Mesendoderm (in vitro differentiated cells): Measurements from ENCODE around the gene ANO2.

Experiments
- DNase-seq: peaks from one replicate; pipeline ENCODE4 v3.0.0; 2013
- H2AK5ac ChIP-seq: 2 replicates; pipeline ENCODE4 v1.6.1; 2013; ENCODE audit warnings: low read length, inconsistent platforms
- H2BK120ac ChIP-seq: 2 replicates; pipeline ENCODE4 v1.6.1; 2013; ENCODE audit warnings: low read depth, mild to moderate bottlenecking, low read length, moderate library complexity, mixed read lengths
- H2BK15ac ChIP-seq: replicated peaks from 2 replicates; pipeline ENCODE4 v1.6.1; 2013; ENCODE audit warnings: low read depth, mild to moderate bottlenecking, moderate library complexity
- H2BK5ac ChIP-seq: 2 replicates; pipeline ENCODE4 v1.6.1; 2013; ENCODE audit warnings: low read length, inconsistent platforms
- H3K18ac ChIP-seq: 2 replicates; pipeline ENCODE4 v1.6.1; 2013; ENCODE audit warnings: mild to moderate bottlenecking, low read length, mixed read lengths
- H3K23ac ChIP-seq: one replicate; pipeline ENCODE4 v1.6.1; 2013; ENCODE audit warnings: low read length
- H3K27ac ChIP-seq: 2 replicates; pipeline ENCODE4 v1.5.1; 2013; ENCODE audit warnings: low read depth, mild to moderate bottlenecking, inconsistent platforms, low read length, moderate library complexity
- H3K27me3 ChIP-seq: 2 replicates; pipeline ENCODE4 v1.6.1; 2013; ENCODE audit warnings: low read length, control low read depth, mild to moderate bottlenecking, inconsistent platforms; ENCODE audit not compliant: insufficient read depth, poor library complexity
- H3K36me3 ChIP-seq: 2 replicates; pipeline ENCODE4 v1.6.1; 2013; ENCODE audit warnings: low read length, inconsistent platforms; ENCODE audit not compliant: control insufficient read depth, insufficient read depth
- H3K4ac ChIP-seq: one replicate; pipeline ENCODE4 v1.6.1; 2013; ENCODE audit warnings: low read depth, mild to moderate bottlenecking, low read length, moderate library complexity
- H3K4me1 ChIP-seq: 2 replicates; pipeline ENCODE4 v1.6.1; 2013; ENCODE audit warnings: low read depth, low read length, inconsistent platforms; ENCODE audit not compliant: control insufficient read depth
- H3K4me2 ChIP-seq: 2 replicates; pipeline ENCODE4 v1.6.1; 2013; ENCODE audit warnings: low read length
- H3K4me3 ChIP-seq: 2 replicates; pipeline ENCODE4 v1.5.1; 2013; ENCODE audit warnings: mild to moderate bottlenecking, low read length
- H3K56ac ChIP-seq: one replicate; pipeline ENCODE4 v1.6.1; 2013; ENCODE audit warnings: low read length
- H3K79me1 ChIP-seq: 2 replicates; pipeline ENCODE4 v1.6.1; 2013; ENCODE audit warnings: low read length, inconsistent platforms
- H3K79me2 ChIP-seq: 2 replicates; pipeline ENCODE4 v1.6.1; 2013; ENCODE audit warnings: mild to moderate bottlenecking, low read length; ENCODE audit not compliant: control insufficient read depth, insufficient read depth
- H3K9ac ChIP-seq: 2 replicates; pipeline ENCODE4 v1.6.1; 2013; ENCODE audit warnings: low read length, inconsistent platforms
- H4K5ac ChIP-seq: one replicate; pipeline ENCODE4 v1.6.1; 2013; ENCODE audit warnings: low read length
- H4K8ac ChIP-seq: one replicate; pipeline ENCODE4 v1.6.1; 2013; ENCODE audit warnings: low read depth, mild to moderate bottlenecking, control low read depth, low read length, moderate library complexity
- WGBS: extraction: QIAGEN DNeasy Blood & Tissue Kit; methylation state at CpG from one replicate; pipeline ENCODE4 v1.1.7; 2013; ENCODE audit warnings: low lambda C conversion rate, missing lambda C conversion rate; ENCODE audit not compliant: insufficient coverage; ENCODE audit errors: extremely low coverage; 5-methylcytosine and 5-hydroxymethylcytosine counted together

Gene ANO2

GRCh38 chr12:5523396-5524115 lies 421.5 kb downstream of the ANO2 start:
- Histone ChIP-seq H3K27me3 (no peaks in the 10 kb centered on the region), H3K79me2 (no peaks in the 10 kb centered on the region), H2BK5ac (no peak overlapping the region), H3K9ac (no peak overlapping the region), H2BK15ac (no peak overlapping the region), H4K5ac (no peak overlapping the region), H3K27ac (no peak overlapping the region), H2BK120ac (no peak overlapping the region), H3K56ac (no peak overlapping the region), H2AK5ac (no peak overlapping the region), H3K23ac (no peak overlapping the region), H3K79me1 (no peaks in the 10 kb centered on the region), H3K18ac (no peak overlapping the region), H4K8ac (no peak overlapping the region), H3K4me1 (no peaks in the 10 kb centered on the region), H3K4ac (no peak overlapping the region), H3K4me3 (no peak overlapping the region), H3K36me3 (no peaks in the 10 kb centered on the region), H3K4me2 (no peak overlapping the region)
- WGBS = no CpG with 5 or more reads among the region's 24 CpGs
- no peak for DNase-seq

GRCh38 chr12:5522432-5523335 lies 422.4 kb downstream of the ANO2 start:
- no peak for DNase-seq
- Histone ChIP-seq H3K27ac (no peak overlapping the region), H4K5ac (no peak overlapping the region)

GRCh38 chr12:5521456-5522325 lies 423.4 kb downstream of the ANO2 start:
- no peak overlapping the region for H2AK5ac ChIP-seq
- H3K4ac ChIP-seq = no peak overlapping the region
- DNase-seq = no peak
- no peaks in the 10 kb centered on the region for H3K27me3 ChIP-seq
- H3K23ac ChIP-seq = no peak overlapping the region
- H3K79me1 ChIP-seq = no peaks in the 10 kb centered on the region
- no peak overlapping the region for H3K18ac ChIP-seq
- no peak overlapping the region for H3K9ac ChIP-seq
- H2BK15ac ChIP-seq = no peak overlapping the region
- WGBS = no CpG with 5 or more reads among the region's 20 CpGs
- no peak overlapping the region for H3K4me3 ChIP-seq
- no peaks in the 10 kb centered on the region for H3K79me2 ChIP-seq
- H4K8ac ChIP-seq = no peak overlapping the region
- H4K5ac ChIP-seq = no peak overlapping the region
- no peaks in the 10 kb centered on the region for H3K4me1 ChIP-seq
- H3K4me2 ChIP-seq = no peak overlapping the region
- H3K27ac ChIP-seq = no peak overlapping the region
- no peak overlapping the region for H2BK120ac ChIP-seq
- H2BK5ac ChIP-seq = no peak overlapping the region
- no peaks in the 10 kb centered on the region for H3K36me3 ChIP-seq
- no peak overlapping the region for H3K56ac ChIP-seq

More at GRCh38 chr12:5522432-5523335, 422.4 kb downstream of the ANO2 start:
- Histone ChIP-seq H3K4me1 (no peaks in the 10 kb centered on the region), H3K18ac (no peak overlapping the region), H3K4me2 (no peak overlapping the region), H3K79me2 (no peaks in the 10 kb centered on the region), H3K4ac (no peak overlapping the region), H2BK120ac (no peak overlapping the region), H2BK15ac (no peak overlapping the region), H3K36me3 (no peaks in the 10 kb centered on the region), H4K8ac (no peak overlapping the region), H3K56ac (no peak overlapping the region), H3K79me1 (no peaks in the 10 kb centered on the region), H3K4me3 (no peak overlapping the region), H3K9ac (no peak overlapping the region), H2BK5ac (no peak overlapping the region), H2AK5ac (no peak overlapping the region), H3K23ac (no peak overlapping the region), H3K27me3 (no peaks in the 10 kb centered on the region)
- no CpG with 5 or more reads among the region's 11 CpGs for WGBS

- Histone ChIP-seq H3K79me2 (no peaks in the 10 kb centered on the region), H3K4me3 (no peak overlapping the region), H2BK15ac (no peak overlapping the region), H3K27me3 (no peaks in the 10 kb centered on the region), H3K18ac (no peak overlapping the region), H3K23ac (no peak overlapping the region), H3K4me1 (no peaks in the 10 kb centered on the region), H3K36me3 (no peaks in the 10 kb centered on the region), H4K8ac (no peak overlapping the region), H2BK5ac (no peak overlapping the region), H3K9ac (no peak overlapping the region), H3K27ac (no peak overlapping the region), H2AK5ac (no peak overlapping the region), H3K4me2 (no peak overlapping the region), H3K79me1 (no peaks in the 10 kb centered on the region), H2BK120ac (no peak overlapping the region), H3K4ac (no peak overlapping the region), H3K56ac (no peak overlapping the region), H4K5ac (no peak overlapping the region)
- WGBS = no CpG with 5 or more reads among the region's 5 CpGs
- DNase-seq = no peak
Observed at GRCh38 chr12:5520831-5521230, 424.2 kb downstream of the ANO2 start.

- Histone ChIP-seq H3K56ac (no peak overlapping the region), H3K4me3 (no peak overlapping the region), H3K9ac (no peak overlapping the region), H3K4ac (no peak overlapping the region), H3K4me1 (no peaks in the 10 kb centered on the region), H3K79me1 (no peaks in the 10 kb centered on the region), H3K18ac (no peak overlapping the region), H3K23ac (no peak overlapping the region), H2BK5ac (no peak overlapping the region), H3K27ac (no peak overlapping the region), H4K5ac (no peak overlapping the region), H4K8ac (no peak overlapping the region), H2BK120ac (no peak overlapping the region), H3K27me3 (no peaks in the 10 kb centered on the region), H3K79me2 (no peaks in the 10 kb centered on the region), H2BK15ac (no peak overlapping the region), H2AK5ac (no peak overlapping the region), H3K4me2 (no peak overlapping the region), H3K36me3 (no peaks in the 10 kb centered on the region)
- WGBS = no CpG with 5 or more reads among the region's 4 CpGs
- DNase-seq = no peak
Observed at GRCh38 chr12:5520037-5520436, 425.0 kb downstream of the ANO2 start.
